IPS DF 19.7 (cell line): ENCODE measurements around the gene TRIM52.

Source experiments
- DNase-seq: peaks from one replicate; pipeline ENCODE4 v3.0.0-alpha.2; 2013; ENCODE audit warnings: low read depth, low spot score

Gene TRIM52

DNA sequence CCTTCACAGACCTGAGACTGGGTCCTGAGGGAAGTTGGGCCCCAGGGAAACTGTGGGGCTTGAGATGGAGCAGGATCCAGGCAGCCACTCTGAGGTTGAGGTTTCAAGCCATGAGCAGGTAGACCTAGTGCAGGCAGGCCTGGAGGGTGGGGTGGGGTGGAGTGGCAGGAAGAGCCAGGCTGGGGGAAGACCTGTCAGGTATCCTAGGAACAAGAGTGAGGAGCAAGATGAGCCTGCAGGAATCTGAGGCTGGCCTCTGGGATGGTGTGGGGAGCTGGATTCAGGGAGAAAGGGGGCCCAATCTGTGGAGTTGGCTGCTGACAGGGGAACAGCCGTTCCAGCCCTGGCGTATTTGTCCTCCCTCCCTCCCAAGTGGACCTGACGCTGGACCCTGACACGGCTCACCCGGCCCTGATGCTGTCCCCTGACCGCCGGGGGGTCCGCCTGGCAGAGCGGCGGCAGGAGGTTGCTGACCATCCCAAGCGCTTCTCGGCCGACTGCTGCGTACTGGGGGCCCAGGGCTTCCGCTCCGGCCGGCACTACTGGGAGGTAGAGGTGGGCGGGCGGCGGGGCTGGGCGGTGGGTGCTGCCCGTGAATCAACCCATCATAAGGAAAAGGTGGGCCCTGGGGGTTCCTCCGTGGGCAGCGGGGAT is 27.0 kb downstream of the TRIM52 start:
- no peak for DNase-seq

DNA sequence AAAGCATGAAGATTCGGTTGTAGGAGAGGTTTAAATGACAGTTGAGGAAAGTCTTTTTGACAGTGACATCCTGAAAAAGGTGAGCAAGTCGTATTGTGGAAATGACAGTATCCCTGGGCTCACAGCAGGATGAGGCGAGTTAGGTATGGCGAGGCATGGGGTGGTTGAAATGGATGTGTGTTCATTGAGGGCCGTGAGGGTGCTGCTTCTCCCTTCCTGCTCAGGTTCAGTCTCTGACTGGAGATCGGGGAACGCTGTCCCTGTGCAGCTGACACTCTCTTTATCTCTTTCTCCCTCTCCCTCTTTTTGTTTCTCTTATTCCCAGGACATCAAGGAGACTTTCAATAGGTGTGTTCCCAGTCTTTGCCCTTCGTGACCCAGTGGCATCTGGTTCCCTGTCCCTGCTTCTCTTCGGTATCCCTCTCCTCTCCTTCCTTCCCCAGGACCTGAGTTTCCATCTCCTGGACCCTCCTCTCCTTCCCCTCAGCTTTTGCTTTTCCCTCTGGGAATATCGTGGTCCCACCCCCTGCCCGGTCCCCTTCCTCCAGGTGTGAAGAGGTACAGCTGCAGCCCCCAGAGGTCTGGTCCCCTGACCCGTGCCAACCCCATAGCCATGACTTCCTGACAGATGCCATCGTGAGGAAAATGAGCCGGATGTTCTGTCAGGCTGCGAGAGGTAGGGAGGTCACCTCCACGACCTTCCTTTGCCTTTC is 27.7 kb downstream of the TRIM52 start:
- no peak for DNase-seq

DNA sequence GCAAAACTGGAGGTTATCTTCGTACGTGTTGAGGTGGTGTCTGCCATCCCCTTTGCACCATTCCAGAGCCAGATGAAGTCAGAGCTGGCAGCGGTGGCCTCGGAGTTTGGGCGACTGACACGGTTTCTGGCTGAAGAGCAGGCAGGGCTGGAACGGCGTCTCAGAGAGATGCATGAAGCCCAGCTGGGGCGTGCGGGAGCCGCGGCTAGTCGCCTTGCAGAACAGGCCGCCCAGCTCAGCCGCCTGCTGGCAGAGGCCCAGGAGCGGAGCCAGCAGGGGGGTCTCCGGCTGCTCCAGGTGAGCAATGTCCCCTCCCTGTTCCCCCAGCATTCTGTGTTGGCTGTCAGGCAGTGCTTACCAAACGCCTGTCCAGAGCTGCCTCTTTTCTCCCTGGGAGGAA is 28.4 kb downstream of the TRIM52 start:
- DNase-seq, result no peak

DNA sequence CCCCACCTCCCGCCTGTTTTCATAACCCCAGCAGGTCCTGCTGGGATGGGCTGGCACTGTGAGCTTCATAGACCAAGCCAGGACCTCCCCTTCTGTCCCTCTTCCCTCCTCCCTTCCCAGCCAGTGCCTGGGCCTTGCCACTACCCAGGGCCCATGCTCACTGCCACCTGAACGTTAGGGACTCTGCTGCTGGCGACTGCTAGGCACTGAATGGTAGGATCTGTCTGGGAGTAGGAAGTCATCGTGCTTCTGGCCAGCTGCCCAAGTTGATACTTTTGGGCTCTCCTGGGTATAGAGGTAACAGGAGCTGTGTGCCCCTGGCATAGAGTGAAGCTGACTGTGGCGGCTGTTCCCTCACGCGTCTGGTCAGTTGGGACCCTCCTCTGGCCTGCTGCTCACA is 29.5 kb downstream of the TRIM52 start:
- no peak for DNase-seq

DNA sequence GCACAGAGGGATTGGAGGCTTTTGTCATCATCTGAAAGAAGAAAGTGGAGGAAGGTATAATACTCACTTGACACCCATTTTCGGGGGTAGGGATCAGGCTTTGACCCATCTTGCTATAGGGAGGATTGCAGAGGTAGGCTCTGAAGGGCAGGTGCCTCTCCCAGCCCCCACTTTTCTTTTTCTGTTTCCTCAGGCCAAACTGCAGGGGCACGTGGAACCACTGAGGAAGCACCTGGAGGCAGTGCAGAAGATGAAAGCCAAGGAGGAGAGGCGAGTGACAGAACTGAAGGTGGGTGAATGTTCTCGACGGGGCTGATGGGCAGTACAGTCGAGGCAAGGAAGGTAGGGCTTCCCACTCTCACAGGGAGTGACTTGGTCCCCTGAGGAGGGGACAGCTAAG is 30.4 kb downstream of the TRIM52 start:
- no peak for DNase-seq

DNA sequence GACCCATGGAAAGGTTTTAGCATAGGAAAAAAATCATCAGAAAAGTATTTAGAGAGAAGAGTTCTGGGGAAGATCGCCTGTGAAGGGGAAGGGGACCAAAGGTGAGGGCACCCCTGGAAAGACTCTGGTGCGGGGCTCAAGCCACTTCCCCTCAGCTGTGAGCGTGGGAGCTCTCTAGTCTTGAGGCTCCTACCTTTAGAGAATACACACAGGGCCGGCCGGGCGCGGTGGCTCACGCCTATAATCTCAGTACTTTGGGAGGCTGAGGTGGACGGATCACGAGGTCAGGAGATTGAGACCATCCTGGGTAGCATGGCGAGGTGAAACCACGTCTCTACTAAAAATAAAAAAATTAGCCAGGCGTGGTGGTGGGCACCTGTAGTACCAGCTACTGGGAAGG is 30.9 kb downstream of the TRIM52 start:
- DNase-seq, result no peak

DNA sequence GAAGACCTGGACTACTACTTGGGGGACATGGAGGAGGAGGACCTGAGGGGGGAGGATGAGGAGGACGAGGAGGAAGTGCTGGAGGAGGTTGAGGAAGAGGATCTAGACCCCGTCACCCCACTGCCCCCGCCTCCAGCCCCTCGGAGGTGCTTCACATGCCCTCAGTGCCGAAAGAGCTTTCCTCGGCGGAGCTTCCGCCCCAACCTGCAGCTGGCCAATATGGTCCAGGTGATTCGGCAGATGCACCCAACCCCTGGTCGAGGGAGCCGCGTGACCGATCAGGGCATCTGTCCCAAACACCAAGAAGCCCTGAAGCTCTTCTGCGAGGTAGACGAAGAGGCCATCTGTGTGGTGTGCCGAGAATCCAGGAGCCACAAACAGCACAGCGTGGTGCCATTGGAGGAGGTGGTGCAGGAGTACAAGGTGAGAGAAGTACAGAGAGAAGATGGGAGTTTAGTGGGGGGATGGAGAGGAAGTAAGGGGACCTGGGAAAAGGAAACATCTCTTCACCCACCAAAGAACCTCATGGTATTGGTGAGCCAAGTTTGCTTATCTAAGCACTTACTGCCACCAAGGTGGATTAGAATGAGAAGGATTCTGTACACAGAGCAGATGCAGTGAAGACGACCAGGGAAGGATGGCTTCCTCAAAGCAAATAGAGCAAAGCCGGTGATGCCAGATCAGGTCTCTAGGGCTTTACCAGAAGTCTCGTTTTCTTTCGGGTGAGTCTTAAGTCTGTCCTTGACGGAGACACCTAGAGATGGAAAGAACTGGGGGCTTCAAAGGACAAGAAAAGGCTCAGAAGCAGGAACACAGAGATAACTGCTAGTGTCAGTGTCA is 36.3 kb downstream of the TRIM52 start:
- DNase-seq, result no peak

DNA sequence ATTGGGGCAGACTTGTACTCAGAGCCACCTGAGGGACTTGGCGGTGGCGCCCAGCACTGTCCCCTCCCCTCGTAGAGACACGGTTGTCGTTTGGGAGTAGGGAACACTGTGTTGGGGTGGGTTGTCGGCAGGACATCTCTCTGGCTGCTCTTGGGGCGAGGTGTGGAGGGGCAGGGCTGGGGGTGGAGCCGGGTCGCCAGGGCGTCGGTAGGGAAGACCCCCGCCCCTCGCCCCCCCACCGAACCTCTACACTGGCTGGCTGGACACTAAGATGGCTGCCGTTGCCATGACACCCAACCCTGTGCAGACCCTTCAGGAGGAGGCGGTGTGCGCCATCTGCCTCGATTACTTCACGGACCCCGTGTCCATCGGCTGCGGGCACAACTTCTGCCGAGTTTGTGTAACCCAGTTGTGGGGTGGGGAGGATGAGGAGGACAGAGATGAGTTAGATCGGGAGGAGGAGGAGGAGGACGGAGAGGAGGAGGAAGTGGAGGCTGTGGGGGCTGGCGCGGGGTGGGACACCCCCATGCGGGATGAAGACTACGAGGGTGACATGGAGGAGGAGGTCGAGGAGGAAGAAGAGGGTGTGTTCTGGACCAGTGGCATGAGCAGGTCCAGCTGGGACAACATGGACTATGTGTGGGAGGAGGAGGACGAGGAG is 37.1 kb downstream of the TRIM52 start:
- no peak for DNase-seq

DNA sequence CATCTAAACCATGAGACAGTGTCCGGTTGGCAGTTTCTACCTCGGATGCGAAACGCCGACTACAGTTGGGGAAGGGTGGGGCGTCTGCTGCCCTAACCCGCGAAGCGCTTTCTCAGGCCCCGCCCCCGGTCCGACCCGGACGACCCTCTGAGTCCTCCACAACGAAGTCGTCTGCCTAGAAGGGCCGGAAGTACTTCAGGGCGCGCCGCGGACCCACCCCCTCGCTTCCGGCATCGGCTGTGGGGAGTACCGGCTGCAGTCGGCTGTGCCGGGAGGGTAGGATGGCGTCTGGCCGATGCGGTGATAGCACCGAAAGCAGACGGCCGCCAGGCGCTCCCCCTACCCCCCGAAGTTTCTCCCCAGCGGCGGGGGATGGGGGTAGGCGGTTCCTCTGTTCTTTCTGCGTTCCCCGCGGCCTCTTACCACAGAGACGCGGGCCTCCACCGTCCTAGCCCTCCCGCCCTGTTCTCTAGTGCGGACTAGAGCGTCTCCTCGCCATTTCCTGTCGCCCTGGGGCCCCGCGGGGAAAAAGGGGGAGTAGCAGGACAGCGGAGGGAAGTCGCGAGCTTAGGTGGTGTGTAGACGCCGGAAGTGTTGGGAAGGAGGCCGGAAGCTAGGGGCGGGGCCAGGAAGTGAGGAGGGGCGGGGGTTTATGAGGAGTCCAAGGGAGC is 37.8 kb downstream of the TRIM52 start, which contains the start of gene TRIM41:
Gene TRIM41 (plus strand): TSS at position 224 of the 671 bp plus-strand sequence. CDS start 719 bp downstream, outside the sequence.
- peak; percentile 94 for DNase-seq

DNA sequence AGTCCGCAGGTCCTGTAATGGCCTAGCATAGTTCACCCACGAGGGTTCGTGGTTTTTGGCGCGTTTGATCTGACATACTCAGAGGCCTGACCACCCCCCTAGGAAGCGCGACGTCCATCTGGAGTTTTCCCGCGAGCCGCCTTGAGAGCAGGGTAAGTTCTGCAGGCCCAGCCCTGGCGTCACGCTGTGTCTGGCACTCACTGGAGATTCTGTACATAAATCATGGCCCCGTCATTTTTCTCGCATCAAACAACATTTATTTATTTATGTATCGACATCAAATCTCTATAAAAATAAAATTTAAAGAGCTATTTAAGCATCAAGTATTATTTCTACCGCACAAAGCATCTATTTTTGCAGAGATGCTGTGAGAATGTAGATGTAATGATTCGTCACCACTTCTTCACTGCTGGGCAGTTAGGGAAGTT is 38.3 kb downstream of the TRIM52 start:
- DNase-seq, result no peak

DNA sequence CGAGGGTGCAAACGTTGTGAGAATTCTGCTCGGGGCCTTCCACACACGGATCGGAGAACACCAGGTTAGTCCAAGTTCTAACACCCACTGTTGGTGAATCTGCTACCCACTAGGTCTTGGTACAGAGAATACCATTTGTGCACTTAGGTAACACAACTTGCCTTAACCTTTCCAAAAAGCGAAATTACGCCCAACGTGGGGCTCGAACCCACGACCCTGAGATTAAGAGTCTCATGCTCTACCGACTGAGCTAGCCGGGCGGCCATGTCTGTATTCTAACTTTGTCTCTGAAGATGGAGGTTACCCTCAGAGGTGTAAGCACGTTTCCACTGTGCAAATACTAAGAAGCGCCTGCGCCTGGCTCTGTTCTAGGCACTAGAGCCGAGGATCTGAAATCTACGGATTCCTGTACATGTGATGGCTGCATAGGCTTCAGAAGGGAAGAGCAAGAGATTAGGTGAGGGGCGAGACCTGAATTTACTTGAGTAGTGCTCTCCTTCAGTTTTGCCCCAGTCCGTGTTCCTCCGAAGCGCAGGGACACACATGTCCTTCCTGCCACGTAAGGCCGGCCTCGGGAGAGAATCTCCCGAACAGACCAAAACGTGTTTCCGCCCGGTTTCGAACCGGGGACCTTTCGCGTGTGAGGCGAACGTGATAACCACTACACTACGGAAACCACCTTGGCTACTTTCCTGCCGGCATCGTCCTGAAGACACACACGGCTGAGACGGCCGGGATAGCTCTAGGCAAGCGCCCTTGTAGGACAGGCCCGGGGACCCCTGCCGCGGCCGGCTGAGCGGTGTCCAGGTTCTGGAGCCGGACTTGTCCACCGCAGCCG is 38.9 kb downstream of the TRIM52 start:
- peak; percentile 84 for DNase-seq

DNA sequence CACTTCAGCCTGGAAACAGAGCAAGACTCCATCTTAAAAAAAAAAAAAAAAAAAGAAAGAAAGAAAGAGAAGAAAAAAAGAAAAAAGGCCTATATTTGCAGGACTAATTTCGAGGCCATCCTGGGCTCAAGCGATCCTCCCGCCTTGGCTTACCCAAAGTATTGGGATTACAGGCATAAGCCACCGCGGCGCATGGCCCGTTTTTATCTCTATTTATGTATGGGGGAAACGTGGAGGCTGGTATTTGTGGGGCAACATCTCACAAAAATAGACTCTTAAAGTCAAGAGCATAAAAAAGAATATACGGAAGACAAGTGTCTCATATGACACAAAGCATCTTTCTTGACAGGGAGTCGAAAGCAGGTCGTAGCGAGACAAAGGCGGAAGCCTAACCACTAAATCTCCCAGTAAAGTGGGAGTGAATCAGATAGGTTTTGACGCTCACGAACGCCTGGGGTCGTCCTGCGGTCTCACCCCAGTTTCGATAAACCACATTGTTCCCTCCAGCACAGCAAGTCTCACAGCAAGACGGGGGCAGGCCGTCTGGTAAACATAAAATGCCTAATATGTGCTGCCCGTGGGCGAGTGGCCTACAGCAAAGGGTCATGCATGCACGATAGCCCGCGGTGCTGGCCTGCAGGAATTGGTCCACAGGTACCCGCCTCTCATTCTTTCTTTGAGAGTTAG is 39.7 kb downstream of the TRIM52 start:
- DNase-seq, result no peak

DNA sequence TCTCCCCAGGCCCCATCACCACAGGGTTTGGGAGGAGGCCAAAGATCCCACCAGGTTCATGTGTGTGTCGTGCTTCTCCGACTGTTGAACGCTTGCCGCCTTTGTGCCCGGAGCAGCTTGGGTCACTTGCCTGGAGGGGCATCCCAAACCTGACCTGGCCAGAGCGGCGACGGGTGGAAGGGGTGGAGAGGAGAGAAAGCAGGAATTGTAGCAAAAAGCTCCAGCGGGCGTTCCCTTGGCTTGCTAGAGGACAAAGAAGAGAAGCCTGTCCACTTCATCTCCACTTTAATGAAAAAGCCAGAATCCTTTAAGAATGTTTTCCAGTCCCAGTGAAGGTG is 40.8 kb downstream of the TRIM52 start:
- DNase-seq, result no peak

DNA sequence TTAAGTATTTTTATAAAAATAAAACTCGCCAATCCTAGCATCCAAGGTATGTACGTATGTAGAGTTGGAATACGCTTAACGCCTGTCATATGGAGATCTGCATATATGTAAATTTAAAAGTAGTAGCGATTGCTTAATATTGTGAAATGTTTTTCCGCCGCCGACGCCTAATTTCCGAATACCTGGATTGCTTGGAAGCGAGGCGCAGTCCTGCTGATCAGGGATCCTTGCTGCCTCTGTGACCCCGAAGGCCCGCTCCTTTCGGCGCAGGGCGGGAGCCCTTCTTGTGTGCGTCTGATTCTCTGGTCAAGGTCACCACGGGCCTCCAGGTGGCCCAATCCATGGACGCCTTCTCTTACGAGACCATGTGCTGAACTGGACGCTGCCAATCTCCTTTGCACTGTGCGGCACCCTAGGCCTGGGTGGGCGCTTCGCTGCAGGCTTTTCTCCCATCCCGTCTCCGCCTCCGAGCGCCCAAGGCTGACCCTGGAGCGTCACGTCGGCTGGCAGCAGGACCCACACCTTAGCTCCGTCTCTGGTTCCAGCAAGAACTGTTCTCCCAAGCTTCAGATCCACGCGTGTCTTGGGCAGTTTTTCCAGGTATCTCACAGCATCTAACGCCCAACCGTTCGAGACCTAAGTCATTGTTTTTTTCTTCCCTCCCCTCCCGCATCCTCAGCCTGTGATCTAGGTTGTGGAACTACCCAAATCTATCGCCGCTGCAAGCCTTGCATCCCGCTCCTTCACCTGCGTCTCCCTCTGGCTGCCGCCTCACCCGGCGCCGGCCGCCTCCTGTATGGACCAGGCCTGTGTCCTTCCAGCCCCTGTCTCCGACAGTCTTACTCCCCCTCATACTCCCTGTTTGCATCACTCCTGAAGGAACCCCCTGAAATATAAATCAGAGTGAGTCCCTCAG is 41.4 kb downstream of the TRIM52 start:
- no peak for DNase-seq

DNA sequence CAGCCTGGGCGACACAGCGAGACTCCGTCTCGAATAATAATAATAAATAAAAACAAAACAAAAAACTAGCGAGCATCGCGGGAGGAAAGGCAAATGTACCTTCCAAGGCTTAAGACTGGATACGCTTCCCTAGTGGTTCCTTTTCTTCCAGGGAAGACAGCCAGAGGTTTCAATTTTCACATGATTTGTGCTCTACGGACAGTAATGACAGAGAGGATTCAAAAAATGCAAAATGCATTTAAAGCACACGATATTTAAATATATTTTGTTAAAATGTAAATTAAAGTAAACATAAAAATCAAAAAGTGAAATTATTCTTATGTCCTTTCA is 42.2 kb downstream of the TRIM52 start:
- no peak for DNase-seq

DNA sequence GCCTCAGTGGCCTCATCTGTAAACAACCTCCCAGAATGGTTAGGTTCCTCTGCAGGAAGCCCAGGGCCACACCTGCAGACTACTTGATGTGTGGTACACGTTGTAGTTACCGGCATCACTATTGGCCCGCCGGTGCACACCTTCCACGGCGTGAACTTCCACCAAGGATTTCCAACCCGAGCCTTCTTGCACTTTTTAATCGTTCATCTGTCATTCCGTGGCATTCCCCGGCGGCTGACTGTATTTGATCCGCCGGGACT is 43.2 kb downstream of the TRIM52 start:
- DNase-seq, result no peak

DNA sequence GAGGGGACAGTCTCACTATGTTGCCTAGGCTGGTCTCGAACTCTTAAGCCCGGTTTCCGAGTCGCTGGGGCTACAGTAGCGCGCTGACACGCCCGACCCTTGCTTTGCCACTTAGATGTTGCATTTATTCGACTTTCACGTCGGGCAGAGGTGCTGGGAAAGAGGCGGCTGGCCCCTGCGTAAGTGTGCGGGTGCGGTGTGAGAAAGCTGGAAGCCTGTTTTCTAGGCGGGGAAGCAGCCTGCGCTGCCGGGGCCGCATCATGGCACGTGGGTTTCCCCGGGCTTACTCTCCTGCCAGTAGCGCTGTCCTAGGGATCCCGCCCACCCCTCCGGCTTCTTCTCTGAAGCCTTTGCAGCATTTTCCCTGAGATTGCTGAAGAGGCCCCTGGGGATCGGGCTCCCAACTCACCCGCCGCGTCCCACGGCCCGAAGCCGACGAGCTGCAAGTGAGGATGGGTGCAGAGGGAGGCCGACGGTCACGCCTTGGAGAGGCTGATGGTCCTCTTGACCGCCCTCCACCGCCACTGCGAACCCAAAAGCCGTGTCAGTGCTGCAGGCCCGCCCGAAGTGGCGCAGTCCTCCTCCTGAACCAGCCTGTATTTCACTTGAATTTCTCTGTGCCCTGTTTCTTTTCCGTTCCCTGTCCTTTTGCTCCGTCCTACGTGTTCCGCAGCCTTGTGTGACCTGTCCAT is 43.7 kb downstream of the TRIM52 start:
- no peak for DNase-seq
